Liver (tissue), 3 donors: ENCODE results near the gene ERCC6L2.

Source experiments
- ATF3 ChIP-seq: IDR thresholded peaks from 2 replicates; pipeline ENCODE4 v1.6.1; 2016; ENCODE audit warnings: antibody characterized with exemption
- FOXA1 ChIP-seq: IDR thresholded peaks from 2 replicates; pipeline ENCODE4 v1.6.1; 2016; ENCODE audit warnings: antibody characterized with exemption
- JUND ChIP-seq, 2 donors: IDR thresholded peaks; 2 replicates each; pipeline ENCODE4 v1.6.1; 2016; ENCODE audit warnings: antibody characterized with exemption in 2 of 2
- NR2F2 ChIP-seq: IDR thresholded peaks from 2 replicates; pipeline ENCODE4 v1.6.1; 2016; ENCODE audit warnings: antibody characterized with exemption
- RAD21 ChIP-seq, 2 donors: IDR thresholded peaks; 2 replicates each; pipeline ENCODE4 v1.6.1; 2016; ENCODE audit warnings: antibody characterized with exemption in 2 of 2, mild to moderate bottlenecking in 2 of 2
- TAF1 ChIP-seq: conservative IDR thresholded peaks from 2 replicates; pipeline ENCODE4 v1.6.1; 2016; ENCODE audit warnings: antibody characterized with exemption, mild to moderate bottlenecking
- TF ChIP-seq, protein P1 (sequence below): fragments of 150-350 bp; IDR thresholded peaks from 2 replicates; pipeline ENCODE4 v1.5.1; 2017; ENCODE audit warnings: improper control_type of control experiment, low read depth, low read length; ENCODE audit not compliant: missing input control
- TF ChIP-seq, protein P2 (sequence below): IDR thresholded peaks from 2 replicates; pipeline ENCODE4 v1.6.1; 2016; ENCODE audit warnings: antibody characterized with exemption, mild to moderate bottlenecking
- TF ChIP-seq, protein P3 (sequence below): IDR thresholded peaks from 2 replicates; pipeline ENCODE4 v1.6.1; 2016; ENCODE audit warnings: antibody characterized with exemption
- donor health status: healthy.
- donor health status: healthy.

GRCh38 chr9:95875305-95876137 lies at the start of gene ERCC6L2:
- TF ChIP-seq, protein P1, sequence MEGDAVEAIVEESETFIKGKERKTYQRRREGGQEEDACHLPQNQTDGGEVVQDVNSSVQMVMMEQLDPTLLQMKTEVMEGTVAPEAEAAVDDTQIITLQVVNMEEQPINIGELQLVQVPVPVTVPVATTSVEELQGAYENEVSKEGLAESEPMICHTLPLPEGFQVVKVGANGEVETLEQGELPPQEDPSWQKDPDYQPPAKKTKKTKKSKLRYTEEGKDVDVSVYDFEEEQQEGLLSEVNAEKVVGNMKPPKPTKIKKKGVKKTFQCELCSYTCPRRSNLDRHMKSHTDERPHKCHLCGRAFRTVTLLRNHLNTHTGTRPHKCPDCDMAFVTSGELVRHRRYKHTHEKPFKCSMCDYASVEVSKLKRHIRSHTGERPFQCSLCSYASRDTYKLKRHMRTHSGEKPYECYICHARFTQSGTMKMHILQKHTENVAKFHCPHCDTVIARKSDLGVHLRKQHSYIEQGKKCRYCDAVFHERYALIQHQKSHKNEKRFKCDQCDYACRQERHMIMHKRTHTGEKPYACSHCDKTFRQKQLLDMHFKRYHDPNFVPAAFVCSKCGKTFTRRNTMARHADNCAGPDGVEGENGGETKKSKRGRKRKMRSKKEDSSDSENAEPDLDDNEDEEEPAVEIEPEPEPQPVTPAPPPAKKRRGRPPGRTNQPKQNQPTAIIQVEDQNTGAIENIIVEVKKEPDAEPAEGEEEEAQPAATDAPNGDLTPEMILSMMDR = no peak
- TF ChIP-seq ATF3 (no peak), JUND (IDR thresholded peaks at IDR 0.05) (no peak), TAF1 (peak; percentile 59), FOXA1 (peak; percentile 22), RAD21 (IDR thresholded peaks at IDR 0.05) (peak; percentile 33 to 66), NR2F2 (no peak)
- TF ChIP-seq, protein P2, sequence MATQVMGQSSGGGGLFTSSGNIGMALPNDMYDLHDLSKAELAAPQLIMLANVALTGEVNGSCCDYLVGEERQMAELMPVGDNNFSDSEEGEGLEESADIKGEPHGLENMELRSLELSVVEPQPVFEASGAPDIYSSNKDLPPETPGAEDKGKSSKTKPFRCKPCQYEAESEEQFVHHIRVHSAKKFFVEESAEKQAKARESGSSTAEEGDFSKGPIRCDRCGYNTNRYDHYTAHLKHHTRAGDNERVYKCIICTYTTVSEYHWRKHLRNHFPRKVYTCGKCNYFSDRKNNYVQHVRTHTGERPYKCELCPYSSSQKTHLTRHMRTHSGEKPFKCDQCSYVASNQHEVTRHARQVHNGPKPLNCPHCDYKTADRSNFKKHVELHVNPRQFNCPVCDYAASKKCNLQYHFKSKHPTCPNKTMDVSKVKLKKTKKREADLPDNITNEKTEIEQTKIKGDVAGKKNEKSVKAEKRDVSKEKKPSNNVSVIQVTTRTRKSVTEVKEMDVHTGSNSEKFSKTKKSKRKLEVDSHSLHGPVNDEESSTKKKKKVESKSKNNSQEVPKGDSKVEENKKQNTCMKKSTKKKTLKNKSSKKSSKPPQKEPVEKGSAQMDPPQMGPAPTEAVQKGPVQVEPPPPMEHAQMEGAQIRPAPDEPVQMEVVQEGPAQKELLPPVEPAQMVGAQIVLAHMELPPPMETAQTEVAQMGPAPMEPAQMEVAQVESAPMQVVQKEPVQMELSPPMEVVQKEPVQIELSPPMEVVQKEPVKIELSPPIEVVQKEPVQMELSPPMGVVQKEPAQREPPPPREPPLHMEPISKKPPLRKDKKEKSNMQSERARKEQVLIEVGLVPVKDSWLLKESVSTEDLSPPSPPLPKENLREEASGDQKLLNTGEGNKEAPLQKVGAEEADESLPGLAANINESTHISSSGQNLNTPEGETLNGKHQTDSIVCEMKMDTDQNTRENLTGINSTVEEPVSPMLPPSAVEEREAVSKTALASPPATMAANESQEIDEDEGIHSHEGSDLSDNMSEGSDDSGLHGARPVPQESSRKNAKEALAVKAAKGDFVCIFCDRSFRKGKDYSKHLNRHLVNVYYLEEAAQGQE = peak; percentile 70
- TF ChIP-seq, protein P3, sequence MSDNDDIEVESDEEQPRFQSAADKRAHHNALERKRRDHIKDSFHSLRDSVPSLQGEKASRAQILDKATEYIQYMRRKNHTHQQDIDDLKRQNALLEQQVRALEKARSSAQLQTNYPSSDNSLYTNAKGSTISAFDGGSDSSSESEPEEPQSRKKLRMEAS = no peak
